OCI-LY7 (cell line): Measurements from ENCODE around the gene ITGA2. TPM values are rescaled to one million over a fixed set of nuclear protein-coding genes. Genes with fewer than 3 reads are reported as not detected.

Experiments
- BruUV-seq: library from RNA; stranded (reverse); fragments of 400-500 nt; replicated peaks from 2 replicates; lab custom pipeline; 2021; lab: Mats Ljungman, UMichigan
- CTCF ChIA-PET: fragments of 300-600 bp; sonication (Branson Sonifier 250); formaldehyde crosslinking; loops from one replicate; lab custom pipeline; 2022; ENCODE audit warnings: antibody characterized with exemption; ENCODE audit not compliant: unreplicated experiment; lab: Charles Lee
- POLR2A ChIA-PET: fragments of 300-600 bp; sonication (Branson Sonifier 250); formaldehyde crosslinking; loops from one replicate; lab custom pipeline; 2022; ENCODE audit warnings: antibody characterized with exemption; lab: Charles Lee
- DNase-seq: peaks from one replicate; pipeline ENCODE4 v3.0.0-alpha.2; 2015; ENCODE audit warnings: low spot score
- H2AFZ ChIP-seq: fragments of 200-600 bp; sonication (generic), shearing (Covaris generic); 2 replicates; pipeline ENCODE4 v1.6.1; 2014; ENCODE audit warnings: mild to moderate bottlenecking, antibody characterized with exemption, low read length, moderate library complexity
- H3K27ac ChIP-seq: fragments of 200-600 bp; sonication (generic); 2 replicates; pipeline ENCODE4 v1.5.1; 2014; ENCODE audit warnings: mixed run types, low read depth, mild to moderate bottlenecking, moderate library complexity, low read length, inconsistent platforms; ENCODE audit not compliant: poor library complexity, severe bottlenecking
- H3K36me3 ChIP-seq: fragments of 200-600 bp; sonication (generic); 2 replicates; pipeline ENCODE4 v1.6.1; 2014; ENCODE audit warnings: mild to moderate bottlenecking, antibody characterized with exemption, low read length, moderate library complexity, mixed read lengths; ENCODE audit not compliant: insufficient read depth
- H3K4me1 ChIP-seq: fragments of 200-600 bp; sonication (generic); 2 replicates; pipeline ENCODE4 v1.5.1; 2014; ENCODE audit warnings: mild to moderate bottlenecking, low read length; ENCODE audit not compliant: insufficient read depth, poor library complexity, severe bottlenecking
- H3K4me2 ChIP-seq: fragments of 200-600 bp; sonication (generic); 2 replicates; pipeline ENCODE4 v1.6.1; 2014; ENCODE audit warnings: mild to moderate bottlenecking, low read length
- H3K4me3 ChIP-seq: fragments of 200-600 bp; sonication (generic); 2 replicates; pipeline ENCODE4 v1.5.1; 2014; ENCODE audit warnings: mild to moderate bottlenecking, low read depth, low read length; ENCODE audit not compliant: poor library complexity, severe bottlenecking
- H3K79me2 ChIP-seq: fragments of 200-600 bp; sonication (generic); 2 replicates; pipeline ENCODE4 v1.6.1; 2016; ENCODE audit warnings: low read depth, mild to moderate bottlenecking, low read length, moderate library complexity, mixed read lengths; ENCODE audit not compliant: insufficient read depth
- H3K9me2 ChIP-seq: fragments of 200-600 bp; sonication (generic); 2 replicates; pipeline ENCODE4 v1.6.1; 2016; ENCODE audit warnings: mild to moderate bottlenecking, low read length, mixed read lengths; ENCODE audit not compliant: insufficient read depth
- H3K9me3 ChIP-seq: fragments of 200-600 bp; sonication (generic); 2 replicates; pipeline ENCODE4 v1.6.1; 2014; ENCODE audit warnings: mild to moderate bottlenecking, mixed run types, low read length, mixed read lengths
- H4K20me1 ChIP-seq: fragments of 200-600 bp; sonication (generic); 2 replicates; pipeline ENCODE4 v1.6.1; 2014; ENCODE audit warnings: mild to moderate bottlenecking, antibody characterized with exemption, low read length, moderate library complexity, mixed read lengths; ENCODE audit not compliant: insufficient read depth
- EZH2phosphoT487 ChIP-seq: fragments of 200-600 bp; sonication (generic); IDR thresholded peaks from 2 replicates; pipeline ENCODE4 v1.6.1; 2018; ENCODE audit warnings: low read depth, borderline replicate concordance, mild to moderate bottlenecking, mixed run types, antibody characterized with exemption, low read length, moderate library complexity, mixed read lengths
- intact Hi-C: fragments of 100-400 bp; cut with micrococcal nuclease; formaldehyde crosslinking; loops from one replicate; pipeline ENCODE4 v1.10.0; 2022; ENCODE audit not compliant: unreplicated experiment
- total RNA-seq, 2 experiments: library from RNA; depleted of rRNA in 1 of 2; stranded (reverse); fragments of >200 nt in 1 of 2; shearing (Covaris generic) in 1 of 2; gene quantifications; 2 replicates each; pipeline ENCODE4 v1.2.3, GENCODE V29; 2014 to 2022
- TF ChIP-seq, protein P1 (sequence below): fragments of 200-600 bp; sonication (generic); conservative IDR thresholded peaks from 2 replicates; pipeline ENCODE4 v1.5.1; 2014; ENCODE audit warnings: mild to moderate bottlenecking, antibody characterized with exemption, low read length, moderate library complexity, mixed read lengths

The ITGA2 gene
- total RNA-seq, 2 experiments from 2014 or later, result not detected

DNA sequence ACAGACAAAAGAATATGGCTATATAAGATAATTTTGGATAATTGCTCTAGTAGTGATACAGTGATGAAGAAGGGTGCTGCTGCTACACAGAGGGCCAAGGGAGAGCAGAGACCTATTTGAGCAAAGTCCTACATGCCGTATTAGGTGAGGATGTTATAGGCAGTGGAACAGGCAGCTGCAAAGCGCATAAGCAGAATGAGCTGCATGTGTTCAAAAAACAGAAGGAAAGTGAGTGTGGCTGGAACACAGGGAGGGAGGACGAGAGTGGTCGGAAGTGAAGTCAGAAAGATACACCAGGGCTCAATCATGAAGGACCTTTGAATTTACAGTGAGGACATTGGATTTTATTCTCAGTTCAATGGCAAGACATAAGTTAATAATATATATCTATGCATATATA is 35.4 kb downstream of the ITGA2 start:
- H4K20me1 ChIP-seq, result no peaks in the 10 kb centered on the region
- H3K4me1 ChIP-seq, result no peaks in the 10 kb centered on the region
- TF ChIP-seq EZH2phosphoT487, result no peak
- TF ChIP-seq, protein P1, sequence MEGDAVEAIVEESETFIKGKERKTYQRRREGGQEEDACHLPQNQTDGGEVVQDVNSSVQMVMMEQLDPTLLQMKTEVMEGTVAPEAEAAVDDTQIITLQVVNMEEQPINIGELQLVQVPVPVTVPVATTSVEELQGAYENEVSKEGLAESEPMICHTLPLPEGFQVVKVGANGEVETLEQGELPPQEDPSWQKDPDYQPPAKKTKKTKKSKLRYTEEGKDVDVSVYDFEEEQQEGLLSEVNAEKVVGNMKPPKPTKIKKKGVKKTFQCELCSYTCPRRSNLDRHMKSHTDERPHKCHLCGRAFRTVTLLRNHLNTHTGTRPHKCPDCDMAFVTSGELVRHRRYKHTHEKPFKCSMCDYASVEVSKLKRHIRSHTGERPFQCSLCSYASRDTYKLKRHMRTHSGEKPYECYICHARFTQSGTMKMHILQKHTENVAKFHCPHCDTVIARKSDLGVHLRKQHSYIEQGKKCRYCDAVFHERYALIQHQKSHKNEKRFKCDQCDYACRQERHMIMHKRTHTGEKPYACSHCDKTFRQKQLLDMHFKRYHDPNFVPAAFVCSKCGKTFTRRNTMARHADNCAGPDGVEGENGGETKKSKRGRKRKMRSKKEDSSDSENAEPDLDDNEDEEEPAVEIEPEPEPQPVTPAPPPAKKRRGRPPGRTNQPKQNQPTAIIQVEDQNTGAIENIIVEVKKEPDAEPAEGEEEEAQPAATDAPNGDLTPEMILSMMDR, result no peak
- no peaks in the 10 kb centered on the region for H3K9me3 ChIP-seq
- no peak overlapping the region for H3K27ac ChIP-seq
- H3K4me3 ChIP-seq, result no peak overlapping the region
- H3K36me3 ChIP-seq, result no peaks in the 10 kb centered on the region
- no peaks in the 10 kb centered on the region for H3K79me2 ChIP-seq
- no peak overlapping the region for H3K4me2 ChIP-seq
- ChIA-PET CTCF (no interaction called here), POLR2A (interaction anchor here (1.8 kb wide), 1 partner anchor 9 kb away, joined by 8 read pairs; no protein-coding TSS in a partner anchor)
- H3K9me2 ChIP-seq, result no peaks in the 10 kb centered on the region
- no TSS peak for BruUV-seq
- no peak for DNase-seq
- intact Hi-C loops, result no loop called here
- no peak overlapping the region for H2AFZ ChIP-seq

DNA sequence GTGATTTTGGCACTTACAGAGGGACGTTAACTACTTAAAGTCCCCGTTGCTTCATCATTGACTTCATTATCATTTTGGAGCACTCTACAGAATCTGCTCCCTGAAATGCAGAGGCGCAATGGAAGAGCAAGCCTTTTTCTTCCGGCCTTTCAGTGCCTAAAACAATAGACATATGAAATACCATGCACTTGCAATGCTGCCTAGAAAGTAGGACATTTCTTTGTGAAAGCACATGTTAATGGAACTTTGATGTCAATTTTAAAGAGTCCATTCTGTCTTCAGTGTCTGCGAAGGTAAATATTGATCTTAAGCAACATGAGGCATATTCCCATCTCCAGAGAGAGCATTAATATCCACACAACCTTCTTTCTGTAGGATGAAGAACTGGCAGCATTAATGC is 36.3 kb downstream of the ITGA2 start:
- POLR2A ChIA-PET, result interaction anchor here (1.8 kb wide), 1 partner anchor 8 kb away, joined by 8 read pairs; no protein-coding TSS in a partner anchor
- no peak for DNase-seq
- Histone ChIP-seq H3K79me2 (no peaks in the 10 kb centered on the region), H3K4me3 (no peak overlapping the region), H3K9me2 (no peaks in the 10 kb centered on the region), H4K20me1 (no peaks in the 10 kb centered on the region), H3K27ac (no peak overlapping the region), H3K4me2 (no peak overlapping the region), H3K36me3 (no peaks in the 10 kb centered on the region), H3K9me3 (no peaks in the 10 kb centered on the region), H3K4me1 (no peaks in the 10 kb centered on the region), H2AFZ (no peak overlapping the region)
- intact Hi-C loops, result no loop called here
- BruUV-seq, result no TSS peak
- TF ChIP-seq, protein P1, result no peak
- TF ChIP-seq EZH2phosphoT487, result no peak
- CTCF ChIA-PET, result no interaction called here

DNA sequence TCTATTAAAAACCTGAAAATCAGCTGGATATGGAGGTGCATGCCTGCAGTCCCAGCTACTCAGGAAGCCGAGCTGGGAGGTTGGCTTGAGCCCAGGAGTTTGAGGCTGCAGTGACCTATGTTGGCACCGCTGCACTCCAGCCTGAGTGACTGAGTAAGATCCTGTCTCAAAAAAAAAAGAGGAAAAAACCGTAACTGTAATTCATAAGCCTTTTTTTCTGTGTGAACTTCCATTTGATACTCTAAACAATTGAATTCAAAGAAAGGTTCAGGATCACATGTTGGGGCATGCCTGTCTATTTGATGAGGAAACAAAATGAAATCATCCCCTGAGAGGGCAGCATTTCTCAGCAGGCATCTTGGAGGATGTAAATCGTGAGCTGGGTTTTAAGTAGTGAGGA is 38.8 kb downstream of the ITGA2 start:
- Histone ChIP-seq H3K4me3 (no peak overlapping the region), H3K4me1 (no peaks in the 10 kb centered on the region), H2AFZ (no peak overlapping the region), H4K20me1 (no peaks in the 10 kb centered on the region), H3K9me2 (no peaks in the 10 kb centered on the region), H3K4me2 (no peak overlapping the region), H3K27ac (no peak overlapping the region), H3K9me3 (no peaks in the 10 kb centered on the region), H3K36me3 (no peaks in the 10 kb centered on the region), H3K79me2 (no peaks in the 10 kb centered on the region)
- ChIA-PET CTCF (no interaction called here), POLR2A (no interaction called here)
- TF ChIP-seq EZH2phosphoT487, result no peak
- TF ChIP-seq, protein P1, result no peak
- no TSS peak for BruUV-seq
- DNase-seq, result no peak
- intact Hi-C loops, result no loop called here
